Activated T-cell treated with anti-CD3 and anti-CD28 coated beads for 24 hours (primary cell): ENCODE results near the gene LAMA5.

Experiments used
- DNase-seq: peaks from one replicate; pipeline ENCODE4 v3.0.0-alpha.2; 2020; ENCODE audit warnings: low read depth

LAMA5 gene

DNA sequence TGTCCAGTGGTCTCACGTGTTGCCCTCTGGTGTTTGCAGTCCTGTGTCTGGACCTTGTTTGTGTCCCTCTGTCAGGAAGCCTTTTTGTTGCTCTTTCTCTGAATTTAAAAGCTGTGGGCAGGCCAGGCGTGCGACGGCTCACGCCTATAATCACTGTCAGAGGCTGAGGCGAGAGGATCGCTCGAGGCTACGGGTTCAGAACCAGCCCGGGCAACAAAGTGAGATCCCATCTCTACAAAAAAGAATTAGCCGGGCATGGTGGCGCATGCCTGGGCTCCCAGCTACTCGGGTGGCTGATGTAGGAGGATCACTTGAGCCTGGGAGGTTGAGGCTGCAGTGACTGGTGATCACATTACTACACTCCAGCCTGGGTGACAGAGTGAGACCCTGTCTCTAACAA, 100.3 kb downstream of the LAMA5 start:
- DNase-seq, result no peak

DNA sequence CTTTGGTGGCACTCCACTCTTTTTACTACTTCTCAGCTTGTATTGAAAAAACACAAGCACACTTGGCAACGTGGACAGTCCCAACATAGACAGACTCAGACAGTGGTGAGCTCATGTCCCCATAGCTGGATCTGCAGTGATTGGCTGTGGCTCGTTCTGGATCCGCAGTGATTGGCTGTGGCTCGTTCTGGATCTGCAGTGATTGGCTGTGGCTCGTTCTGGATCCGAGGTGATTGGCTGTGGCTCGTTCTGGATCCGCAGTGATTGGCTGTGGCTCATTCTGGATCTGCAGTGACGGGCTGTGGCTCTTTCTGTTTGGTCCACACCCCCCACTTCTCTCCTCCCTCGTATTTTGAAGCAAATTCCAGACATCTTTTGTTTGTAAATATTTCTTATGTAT, 100.8 kb downstream of the LAMA5 start:
- no peak for DNase-seq

DNA sequence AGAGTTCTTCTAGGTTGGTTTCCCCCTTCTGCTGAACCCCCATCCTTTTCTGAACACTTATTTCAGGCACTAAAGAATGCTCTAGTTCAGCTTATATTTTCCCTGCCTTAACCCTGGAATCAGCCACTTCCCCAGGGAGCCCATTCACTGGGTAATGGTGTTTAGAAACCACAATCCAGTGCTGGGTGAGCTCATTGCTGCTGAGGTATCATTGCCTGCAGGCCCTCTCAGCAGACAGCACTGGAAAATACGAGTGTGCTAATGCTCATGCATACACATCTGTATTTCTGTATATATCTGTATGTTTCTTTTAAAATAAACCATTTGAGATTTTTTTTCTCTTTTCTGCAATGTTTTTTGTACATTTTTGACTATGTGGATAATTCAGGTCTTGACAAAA, 101.7 kb downstream of the LAMA5 start:
- no peak for DNase-seq

DNA sequence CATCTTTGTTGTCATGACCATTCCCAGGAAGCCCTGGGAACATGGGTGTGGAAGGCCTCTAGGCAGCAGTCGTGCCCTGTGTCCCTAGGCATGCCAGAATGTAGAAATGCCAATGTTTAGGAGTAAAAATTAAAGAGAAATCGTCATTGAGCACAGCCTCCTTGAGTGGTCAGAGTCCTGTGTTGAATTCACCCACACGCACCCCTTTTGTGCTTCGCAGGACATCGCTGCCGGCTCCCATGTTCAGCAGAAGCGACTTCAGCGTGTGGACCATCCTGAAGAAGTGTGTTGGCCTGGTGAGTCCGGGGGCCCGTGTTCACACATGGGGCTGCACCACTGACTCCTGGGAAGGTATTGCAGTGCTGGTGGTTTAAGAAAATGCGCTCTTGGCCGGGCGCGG, 103.7 kb downstream of the LAMA5 start:
- no peak for DNase-seq

DNA sequence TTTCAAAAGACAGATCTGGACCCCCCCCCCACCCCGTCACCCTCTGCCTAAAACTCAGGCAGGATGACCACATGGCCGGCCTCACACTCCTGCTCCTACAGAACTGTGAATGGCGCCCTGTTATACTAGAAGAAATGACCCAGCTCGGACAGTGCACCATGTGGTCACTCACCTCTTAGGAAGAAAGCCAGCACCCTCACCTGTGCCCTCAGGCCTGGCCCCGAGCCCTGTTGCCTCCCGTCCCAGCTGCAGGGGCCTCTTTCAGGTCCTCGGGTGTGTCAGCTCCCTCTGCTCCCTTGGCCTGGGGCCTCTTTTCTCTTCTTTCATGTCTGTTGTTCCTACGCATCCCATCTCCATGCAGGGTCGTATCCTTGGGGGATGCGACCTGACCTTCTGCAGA, 105.0 kb downstream of the LAMA5 start:
- DNase-seq, result no peak

DNA sequence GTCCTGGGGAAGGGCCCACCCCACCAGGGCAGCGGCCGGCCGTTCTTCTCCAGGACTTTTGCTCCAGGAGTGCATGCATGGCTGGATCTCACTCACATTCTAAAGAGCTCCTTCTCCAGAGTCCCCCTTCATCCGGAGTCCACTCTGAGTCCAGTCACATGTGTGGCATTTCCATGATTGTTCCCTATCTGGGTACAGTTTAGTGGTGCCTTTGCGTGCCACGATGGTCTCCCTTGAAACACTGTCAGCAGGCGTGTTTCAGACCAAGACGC, 107.9 kb downstream of the LAMA5 start:
- DNase-seq, result no peak
